ENCODE data around the gene RYR3. TPM values are rescaled to one million over a fixed set of nuclear protein-coding genes. Genes with fewer than 3 reads are reported as not detected.

RYR3 gene
- total RNA-seq, 1 donor from 2014 or later, result not detected

GRCh38 chr15:33329457-33329856 lies 18.7 kb downstream of the RYR3 start:
- ATAC-seq (ENCODE audit: low read depth), result no peak
- H3K27ac Mint-ChIP-seq, result no peak overlapping the region
- ChIA-PET CTCF (no interaction called here), POLR2A (no interaction called here)
- peaks cover 2% of the 10 kb centered on the region for H3K4me1 Mint-ChIP-seq
- no peak for TF ChIP-seq CTCF (IDR thresholded peaks at IDR 0.05)
- DNase-seq, result no peak
- no peak overlapping the region for H3K4me3 Mint-ChIP-seq
- peaks cover 8% of the 10 kb centered on the region for H3K27me3 Mint-ChIP-seq
- H3K9me3 Mint-ChIP-seq, result no peaks in the 10 kb centered on the region
- no peaks in the 10 kb centered on the region for H3K36me3 Mint-ChIP-seq (ENCODE audit: low read depth)
- intact Hi-C loops (cut with micrococcal nuclease), result no loop called here

GRCh38 chr15:33330931-33331330 lies 20.2 kb downstream of the RYR3 start:
- Mint-ChIP-seq H3K4me1 (no peaks in the 10 kb centered on the region), H3K9me3 (no peaks in the 10 kb centered on the region), H3K36me3 (ENCODE audit: low read depth) (no peaks in the 10 kb centered on the region), H3K27me3 (peaks cover 8% of the 10 kb centered on the region), H3K27ac (no peak overlapping the region), H3K4me3 (no peak overlapping the region)
- no peak for DNase-seq
- TF ChIP-seq CTCF (IDR thresholded peaks at IDR 0.05), result no peak
- ChIA-PET POLR2A (no interaction called here), CTCF (no interaction called here)
- intact Hi-C loops (cut with micrococcal nuclease), result no loop called here
- no peak for ATAC-seq (ENCODE audit: low read depth)

- no peak overlapping the region for H3K27ac Mint-ChIP-seq
- ATAC-seq (ENCODE audit: low read depth) (no peak), DNase-seq (no peak)
- CTCF ChIA-PET, result no interaction called here
- no peaks in the 10 kb centered on the region for H3K4me1 Mint-ChIP-seq
- POLR2A ChIA-PET, result no interaction called here
- TF ChIP-seq CTCF (IDR thresholded peaks at IDR 0.05), result no peak
- intact Hi-C loops (cut with micrococcal nuclease), result no loop called here
- no peaks in the 10 kb centered on the region for H3K9me3 Mint-ChIP-seq
- H3K4me3 Mint-ChIP-seq, result no peak overlapping the region
- no peaks in the 10 kb centered on the region for H3K27me3 Mint-ChIP-seq
- no peaks in the 10 kb centered on the region for H3K36me3 Mint-ChIP-seq (ENCODE audit: low read depth)
Observed at GRCh38 chr15:33341953-33342352, 31.2 kb downstream of the RYR3 start.

- no peaks in the 10 kb centered on the region for H3K9me3 Mint-ChIP-seq
- H3K4me3 Mint-ChIP-seq, result no peak overlapping the region
- no peak for DNase-seq
- TF ChIP-seq CTCF (IDR thresholded peaks at IDR 0.05), result no peak
- ATAC-seq (ENCODE audit: low read depth), result no peak
- ChIA-PET CTCF (no interaction called here), POLR2A (no interaction called here)
- H3K36me3 Mint-ChIP-seq (ENCODE audit: low read depth), result no peaks in the 10 kb centered on the region
- H3K27ac Mint-ChIP-seq, result no peak overlapping the region
- intact Hi-C loops (cut with micrococcal nuclease), result no loop called here
- no peaks in the 10 kb centered on the region for H3K4me1 Mint-ChIP-seq
- H3K27me3 Mint-ChIP-seq, result no peaks in the 10 kb centered on the region
Observed at GRCh38 chr15:33343275-33343674, 32.5 kb downstream of the RYR3 start.

GRCh38 chr15:33344111-33344510 lies 33.3 kb downstream of the RYR3 start:
- Mint-ChIP-seq H3K36me3 (ENCODE audit: low read depth) (no peaks in the 10 kb centered on the region), H3K27me3 (no peaks in the 10 kb centered on the region), H3K27ac (no peak overlapping the region), H3K4me1 (no peaks in the 10 kb centered on the region), H3K4me3 (no peak overlapping the region), H3K9me3 (no peaks in the 10 kb centered on the region)
- no peak for DNase-seq
- ChIA-PET POLR2A (no interaction called here), CTCF (no interaction called here)
- ATAC-seq (ENCODE audit: low read depth), result no peak
- intact Hi-C loops (cut with micrococcal nuclease), result no loop called here
- TF ChIP-seq CTCF (IDR thresholded peaks at IDR 0.05), result no peak

All from activated B cell treated with CpG ODN at 0.5 μM for 24 hours (primary cell).